Rectal smooth muscle tissue (tissue), 1 donor: Measurements from ENCODE around the gene ARHGAP8.

Experiments
- H3K27ac ChIP-seq: one replicate; pipeline ENCODE4 v1.7.0; 2013; ENCODE audit warnings: low read depth, low read length, inconsistent platforms
- H3K27me3 ChIP-seq: one replicate; pipeline ENCODE4 v1.7.0; 2013; ENCODE audit warnings: low read length; ENCODE audit not compliant: control insufficient read depth, insufficient read depth
- H3K36me3 ChIP-seq: one replicate; pipeline ENCODE4 v1.7.0; 2013; ENCODE audit warnings: low read length; ENCODE audit not compliant: control insufficient read depth, insufficient read depth
- H3K4me1 ChIP-seq: one replicate; pipeline ENCODE4 v1.7.0; 2013; ENCODE audit warnings: low read length; ENCODE audit not compliant: control insufficient read depth, insufficient read depth
- H3K4me3 ChIP-seq: one replicate; pipeline ENCODE4 v1.7.0; 2013; ENCODE audit warnings: low read length
- H3K9ac ChIP-seq: one replicate; pipeline ENCODE4 v1.7.0; 2013; ENCODE audit warnings: low read length

The ARHGAP8 gene

DNA sequence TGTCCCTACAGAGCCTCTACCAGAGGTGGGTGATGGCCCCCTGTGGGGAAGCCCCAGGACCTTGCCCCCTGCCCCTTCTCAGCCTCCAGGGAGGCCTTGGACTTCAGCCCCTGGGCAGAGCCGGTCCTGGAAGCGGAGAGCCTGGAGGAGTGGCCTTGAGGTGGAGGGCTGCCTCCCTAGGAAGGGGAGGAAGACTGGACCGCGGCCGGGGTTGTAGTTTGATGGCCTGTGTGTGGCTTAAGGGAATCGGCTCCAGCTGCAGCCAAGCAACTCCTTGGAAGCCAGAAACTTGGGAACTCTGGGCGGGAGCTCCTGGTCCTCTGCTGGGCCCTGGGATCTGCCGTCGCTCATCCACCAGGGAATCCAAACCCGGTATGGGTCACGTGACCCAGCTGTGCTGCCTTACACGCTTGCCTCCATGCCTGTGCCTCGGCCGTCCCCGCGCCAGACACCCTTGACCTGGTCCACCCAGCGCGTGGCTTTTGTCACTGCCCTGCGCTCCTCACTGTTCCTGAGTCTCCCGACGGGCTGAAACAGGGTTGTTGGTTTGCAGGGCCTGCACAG, 23.5 kb upstream of the ARHGAP8 start:
- H3K9ac ChIP-seq, result no peak overlapping the region
- H3K4me1 ChIP-seq, result peaks cover 8% of the 10 kb centered on the region
- H3K27ac ChIP-seq, result peak overlapping the region; percentile 37
- H3K36me3 ChIP-seq, result no peaks in the 10 kb centered on the region
- H3K27me3 ChIP-seq, result peaks cover 2% of the 10 kb centered on the region
- no peak overlapping the region for H3K4me3 ChIP-seq

DNA sequence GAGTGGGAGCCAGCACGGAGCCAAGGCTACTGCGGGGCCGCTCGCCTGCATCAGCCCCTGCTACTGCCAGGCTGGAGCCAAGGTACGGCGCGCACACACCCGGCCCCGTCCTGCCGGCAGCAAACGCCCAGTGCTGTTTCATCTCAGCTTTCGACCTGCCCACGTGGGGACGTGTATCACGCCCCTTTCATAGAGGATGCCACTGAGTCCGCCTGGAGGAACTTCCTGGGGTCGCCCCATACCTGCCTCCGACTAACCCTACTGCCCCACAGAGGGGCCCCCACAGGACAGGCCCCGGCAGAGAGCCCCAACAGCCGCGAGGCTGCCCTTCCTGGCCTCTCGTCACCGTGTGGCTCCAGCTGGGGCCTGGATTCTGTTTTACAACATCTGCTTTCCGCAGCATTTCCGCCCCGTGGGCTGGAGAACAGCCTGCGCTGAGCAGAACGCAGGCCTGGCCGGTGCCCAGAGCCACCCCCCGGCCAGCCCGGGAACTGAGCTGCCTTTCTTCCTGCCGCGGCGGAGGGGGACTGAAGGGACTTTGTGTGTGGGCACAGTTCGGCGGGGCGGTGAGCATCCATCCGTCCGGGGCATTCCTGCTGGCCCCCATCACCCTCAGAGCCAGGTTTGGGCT, 22.9 kb upstream of the ARHGAP8 start:
- Histone ChIP-seq H3K4me1 (peaks cover 8% of the 10 kb centered on the region), H3K4me3 (no peak overlapping the region), H3K9ac (no peak overlapping the region), H3K27ac (peak overlapping the region; percentile 37), H3K36me3 (no peaks in the 10 kb centered on the region), H3K27me3 (peaks cover 2% of the 10 kb centered on the region)

DNA sequence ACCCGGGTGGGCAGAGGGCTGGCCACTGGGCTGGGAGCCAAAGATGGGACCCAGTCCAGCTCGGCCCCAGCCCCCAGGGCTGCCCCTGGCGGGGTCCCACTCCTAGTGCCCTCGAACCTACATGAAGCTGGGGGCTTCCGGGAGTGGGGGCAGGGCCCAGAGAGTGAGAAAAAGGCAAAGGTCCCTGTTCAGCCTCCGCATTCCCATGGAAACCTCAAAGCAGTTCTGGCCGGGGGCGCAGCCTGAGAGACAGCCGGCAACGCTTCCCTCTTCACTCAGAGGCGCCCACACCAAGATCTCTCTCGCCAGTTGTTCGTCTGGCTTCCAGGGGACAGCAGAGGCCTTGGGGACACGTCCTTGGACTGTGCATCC, 22.4 kb upstream of the ARHGAP8 start:
- no peaks in the 10 kb centered on the region for H3K36me3 ChIP-seq

DNA sequence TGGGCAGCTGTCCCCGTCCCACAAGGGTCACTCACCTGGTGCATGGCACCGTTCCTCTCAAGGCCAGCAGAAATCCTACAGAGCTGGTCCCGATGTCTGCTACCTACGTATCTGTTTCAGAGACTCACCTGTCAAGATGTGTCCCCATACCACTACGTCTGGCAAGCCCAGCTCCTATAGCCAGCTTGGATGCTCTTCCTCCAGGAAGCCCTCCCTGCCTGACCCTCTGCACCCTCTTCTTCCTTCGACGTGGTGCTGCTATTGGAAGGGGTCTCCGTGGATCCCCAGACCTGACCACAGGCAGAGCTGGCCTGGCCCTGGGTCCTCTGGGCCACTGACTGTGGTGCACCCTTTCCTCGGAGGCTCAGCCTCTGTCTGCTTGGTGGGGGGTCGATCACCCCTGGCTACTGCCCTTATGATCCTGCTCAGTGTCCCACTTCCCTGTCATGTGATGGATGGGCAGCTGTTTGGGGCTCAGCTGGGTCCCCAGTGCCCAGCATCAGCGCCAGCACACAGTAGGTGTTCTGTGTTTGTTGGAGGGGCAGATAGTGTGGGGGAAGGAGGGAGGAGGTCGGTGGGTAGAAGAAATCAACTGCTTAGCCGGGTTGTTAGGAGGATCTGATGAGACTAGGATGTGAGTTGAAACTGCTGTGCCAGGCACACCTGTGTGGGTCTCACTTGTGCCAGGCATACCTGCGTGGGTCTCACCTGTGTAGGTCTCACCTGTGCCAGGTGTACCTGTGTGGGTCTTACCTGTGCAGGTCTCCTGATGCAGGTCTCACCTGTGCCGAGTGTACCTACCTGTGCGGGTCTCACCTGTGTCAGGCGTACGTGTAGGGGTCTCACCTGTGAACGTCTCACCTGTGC, 21.7 kb upstream of the ARHGAP8 start:
- Histone ChIP-seq H3K4me1 (peaks cover 8% of the 10 kb centered on the region), H3K36me3 (no peaks in the 10 kb centered on the region), H3K27ac (no peak overlapping the region), H3K27me3 (peaks cover 2% of the 10 kb centered on the region), H3K9ac (no peak overlapping the region), H3K4me3 (no peak overlapping the region)

More for the DNA sequence above, 22.4 kb upstream of the ARHGAP8 start:
- H3K4me3 ChIP-seq, result no peak overlapping the region
- peaks cover 2% of the 10 kb centered on the region for H3K27me3 ChIP-seq
- H3K27ac ChIP-seq, result peak overlapping the region; percentile 36
- H3K9ac ChIP-seq, result no peak overlapping the region
- H3K4me1 ChIP-seq, result peaks cover 8% of the 10 kb centered on the region

DNA sequence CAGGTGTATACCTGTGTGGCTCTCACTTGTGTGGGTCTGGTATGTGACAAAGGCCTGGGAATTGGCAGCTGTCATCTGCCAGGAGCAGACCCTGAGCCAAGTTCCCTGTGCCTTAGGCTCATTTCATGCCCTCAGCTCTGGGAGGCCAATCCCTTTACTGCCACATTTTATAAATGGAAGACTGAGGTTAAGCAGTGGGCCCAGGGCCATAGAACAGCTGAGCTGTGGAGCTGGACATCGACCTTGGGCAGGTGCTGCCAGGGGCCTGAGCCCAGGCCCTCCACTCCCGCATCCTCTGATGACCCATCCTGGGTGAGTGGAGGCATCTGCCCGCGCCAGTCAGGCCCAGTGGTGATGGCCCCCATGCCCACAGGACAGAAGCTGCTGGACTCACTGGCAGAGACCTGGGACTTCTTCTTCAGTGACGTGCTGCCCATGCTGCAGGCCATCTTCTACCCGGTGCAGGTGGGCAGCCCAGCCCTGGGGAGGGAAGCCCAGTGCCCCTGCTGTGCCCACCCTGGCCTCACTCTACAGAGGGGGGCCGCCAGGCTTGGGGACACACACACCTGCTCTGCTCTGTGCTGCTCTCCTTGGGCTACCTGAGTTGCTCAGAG, 20.9 kb upstream of the ARHGAP8 start:
- H3K4me1 ChIP-seq, result peaks cover 8% of the 10 kb centered on the region
- H3K36me3 ChIP-seq, result no peaks in the 10 kb centered on the region
- H3K27ac ChIP-seq, result no peak overlapping the region
- no peak overlapping the region for H3K4me3 ChIP-seq
- peaks cover 2% of the 10 kb centered on the region for H3K27me3 ChIP-seq
- no peak overlapping the region for H3K9ac ChIP-seq

DNA sequence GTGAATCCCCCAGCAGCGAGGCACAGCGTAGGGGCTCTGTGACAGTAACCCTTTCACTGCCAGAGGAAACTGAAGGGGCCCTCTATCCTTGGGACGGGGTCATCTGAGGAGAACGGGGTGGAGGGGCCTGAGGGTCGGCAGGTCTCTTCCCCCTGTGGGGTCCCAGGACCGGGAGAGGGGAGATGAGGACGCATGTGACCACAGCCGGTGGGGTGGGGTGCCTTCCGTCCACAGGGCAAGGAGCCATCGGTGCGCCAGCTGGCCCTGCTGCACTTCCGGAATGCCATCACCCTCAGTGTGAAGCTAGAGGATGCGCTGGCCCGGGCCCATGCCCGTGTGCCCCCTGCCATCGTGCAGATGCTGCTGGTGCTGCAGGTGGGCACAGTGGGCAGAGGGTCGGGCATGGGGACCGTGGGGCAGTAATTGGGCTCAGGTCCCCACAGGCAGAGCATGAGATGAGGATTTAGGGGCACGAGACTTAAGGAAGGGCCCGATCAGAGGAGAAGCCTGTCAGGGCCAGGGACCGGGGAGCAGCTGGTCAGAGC, 20.3 kb upstream of the ARHGAP8 start:
- Histone ChIP-seq H3K4me1 (peaks cover 8% of the 10 kb centered on the region), H3K27ac (no peak overlapping the region), H3K27me3 (peaks cover 2% of the 10 kb centered on the region), H3K36me3 (no peaks in the 10 kb centered on the region), H3K9ac (no peak overlapping the region), H3K4me3 (no peak overlapping the region)

DNA sequence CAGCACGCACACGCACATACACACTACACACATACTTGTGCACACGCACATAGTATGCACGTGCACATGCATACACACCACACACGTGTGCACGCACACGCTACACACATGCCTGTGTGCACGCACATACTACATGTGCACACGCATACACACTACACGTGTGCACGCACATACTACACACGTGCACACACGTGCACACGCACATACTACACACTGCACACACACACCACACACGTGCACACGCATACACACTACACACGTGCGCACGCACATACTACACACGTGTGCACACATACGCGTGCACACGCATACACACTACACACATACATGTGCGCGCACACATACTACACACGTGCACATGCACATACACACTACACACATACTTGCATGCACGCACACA, 19.7 kb upstream of the ARHGAP8 start:
- H3K4me3 ChIP-seq, result no peak overlapping the region
- H3K27me3 ChIP-seq, result peaks cover 4% of the 10 kb centered on the region
- no peaks in the 10 kb centered on the region for H3K36me3 ChIP-seq
- H3K4me1 ChIP-seq, result peaks cover 8% of the 10 kb centered on the region
- H3K9ac ChIP-seq, result no peak overlapping the region
- no peak overlapping the region for H3K27ac ChIP-seq

DNA sequence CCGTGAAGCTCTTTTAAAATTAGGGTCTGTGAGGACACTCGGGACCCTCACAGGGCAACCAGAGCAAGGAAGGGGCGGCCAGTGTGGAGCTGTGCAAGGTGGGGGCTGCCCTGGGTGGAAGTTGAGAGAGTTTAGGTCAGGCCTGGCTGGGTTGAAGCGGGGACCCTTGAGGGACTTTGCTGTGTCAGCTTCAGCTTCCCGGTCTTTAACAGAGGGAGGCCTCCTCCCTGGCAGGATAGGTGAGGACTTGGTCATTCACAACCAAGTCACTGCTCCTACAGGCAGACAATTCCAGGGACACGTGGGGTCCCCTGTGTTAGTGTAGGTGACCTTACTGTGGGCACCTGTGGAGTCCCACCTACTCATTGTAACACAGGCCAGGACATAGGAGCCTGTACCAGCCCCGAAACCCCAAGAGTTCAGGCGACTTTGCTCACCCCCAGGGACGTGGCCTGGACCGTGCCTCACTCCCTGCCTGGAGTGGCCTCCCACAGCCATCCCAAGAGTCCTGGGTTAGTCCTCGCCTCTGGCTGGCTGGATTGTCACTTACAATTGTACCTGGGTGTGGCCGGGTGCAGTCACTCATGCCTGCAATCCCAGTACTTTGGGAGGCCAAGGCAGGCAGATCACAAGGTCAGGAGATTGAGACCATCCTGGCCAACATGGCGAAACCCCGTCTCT, 18.8 kb upstream of the ARHGAP8 start:
- Histone ChIP-seq H3K4me1 (peaks cover 8% of the 10 kb centered on the region), H3K27me3 (peaks cover 4% of the 10 kb centered on the region), H3K9ac (no peak overlapping the region), H3K4me3 (no peak overlapping the region), H3K27ac (no peak overlapping the region), H3K36me3 (no peaks in the 10 kb centered on the region)

DNA sequence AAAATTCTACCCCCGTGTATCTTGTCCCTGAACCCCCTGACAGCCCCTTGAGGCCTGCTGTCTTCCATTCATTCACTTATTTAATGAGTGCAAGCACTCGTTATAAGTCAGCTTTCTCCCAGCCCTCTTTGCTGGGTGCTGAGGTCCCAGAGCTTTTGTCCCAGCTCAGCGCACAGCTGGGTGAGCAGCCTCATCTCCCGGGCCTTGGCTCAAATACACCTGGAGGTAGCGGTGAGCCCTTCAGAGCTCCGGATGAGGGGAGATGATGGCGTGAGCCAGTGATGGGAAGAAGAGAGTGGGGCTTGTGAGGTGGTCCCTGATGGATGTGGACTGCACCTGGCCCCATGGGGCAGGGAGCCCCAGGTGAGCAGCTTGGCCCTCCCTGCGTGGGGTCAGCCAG, 18.1 kb upstream of the ARHGAP8 start:
- Histone ChIP-seq H3K4me1 (peaks cover 6% of the 10 kb centered on the region), H3K4me3 (no peak overlapping the region), H3K27me3 (peaks cover 4% of the 10 kb centered on the region), H3K27ac (no peak overlapping the region), H3K9ac (no peak overlapping the region), H3K36me3 (no peaks in the 10 kb centered on the region)

DNA sequence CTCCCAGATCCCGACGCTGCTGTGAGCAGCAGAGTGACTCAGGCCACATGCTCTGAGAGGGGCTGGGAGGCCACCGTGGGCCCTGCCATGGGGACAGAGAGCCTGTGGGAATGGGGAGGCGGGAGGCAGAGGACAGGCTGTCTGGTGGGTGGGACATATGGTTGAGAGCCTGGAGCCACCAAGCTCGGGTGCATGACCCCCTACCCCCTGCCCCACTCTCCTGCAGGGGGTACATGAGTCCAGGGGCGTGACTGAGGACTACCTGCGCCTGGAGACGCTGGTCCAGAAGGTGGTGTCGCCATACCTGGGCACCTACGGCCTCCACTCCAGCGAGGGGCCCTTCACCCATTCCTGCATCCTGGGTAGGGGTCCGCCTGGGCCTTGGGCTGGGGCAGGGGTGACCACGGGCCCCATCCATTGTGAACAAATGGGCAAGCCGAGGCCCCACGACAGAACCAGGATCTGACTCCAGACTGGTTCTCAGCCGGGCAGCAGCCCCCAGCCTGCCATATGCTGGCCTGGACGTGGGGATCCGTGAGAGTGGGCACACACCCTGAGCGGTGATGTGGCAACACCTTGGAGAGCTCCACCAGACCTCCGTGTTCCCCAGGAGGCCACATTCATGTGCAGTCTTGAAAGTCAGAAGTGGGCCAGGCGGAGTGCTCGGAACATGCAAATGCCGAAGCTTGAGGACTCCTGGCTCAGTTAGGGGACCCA, 17.4 kb upstream of the ARHGAP8 start:
- Histone ChIP-seq H3K36me3 (no peaks in the 10 kb centered on the region), H3K9ac (no peak overlapping the region), H3K4me1 (no peaks in the 10 kb centered on the region), H3K27me3 (peaks cover 4% of the 10 kb centered on the region), H3K27ac (no peak overlapping the region), H3K4me3 (no peak overlapping the region)

DNA sequence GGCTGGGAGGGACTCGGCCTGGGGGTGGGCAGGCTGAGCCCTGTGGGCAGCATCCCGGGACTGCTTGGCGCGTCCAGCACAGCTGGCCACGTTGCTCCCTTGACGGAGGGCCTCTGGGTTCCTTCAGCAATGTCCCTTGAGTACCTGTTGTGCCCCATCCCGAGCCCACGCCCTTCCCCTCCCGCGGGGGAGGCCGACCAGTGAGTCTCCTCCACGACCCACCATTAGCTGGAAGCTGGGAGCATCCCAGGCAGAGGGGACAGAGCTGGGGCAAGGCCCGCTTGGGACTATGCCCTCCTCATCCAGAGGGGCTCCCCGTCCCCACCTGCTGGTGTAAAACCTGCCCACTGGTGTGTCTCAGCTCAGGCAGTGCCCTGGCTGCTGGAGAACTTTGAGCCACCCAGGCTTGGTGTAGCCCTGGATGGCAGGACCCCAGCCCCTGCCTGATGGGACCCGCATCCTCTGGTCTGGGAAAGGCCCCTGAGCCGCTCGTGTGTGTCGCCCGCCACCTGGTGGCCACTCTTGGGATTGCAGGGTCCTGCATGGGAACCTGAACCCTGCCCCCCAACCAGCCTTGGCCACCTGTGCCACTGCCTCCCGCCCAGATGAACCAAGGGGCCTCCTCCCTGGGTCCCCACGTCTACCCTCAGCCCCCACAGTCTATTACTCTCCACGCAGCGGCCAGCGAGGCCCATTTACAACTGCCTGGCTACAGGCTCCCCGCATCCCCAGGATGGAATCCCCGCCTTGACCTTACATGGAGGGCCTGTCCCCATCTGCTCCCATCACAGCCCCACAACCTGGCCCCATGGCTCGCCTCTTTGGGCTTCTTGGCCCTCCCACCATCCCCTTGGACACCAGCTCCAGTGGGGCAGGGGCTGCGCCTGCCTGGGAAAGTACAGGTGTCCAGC, 16.6 kb upstream of the ARHGAP8 start:
- H3K27me3 ChIP-seq, result peaks cover 2% of the 10 kb centered on the region
- H3K9ac ChIP-seq, result no peak overlapping the region

More for the DNA sequence above, 16.6 kb upstream of the ARHGAP8 start:
- no peaks in the 10 kb centered on the region for H3K4me1 ChIP-seq
- H3K4me3 ChIP-seq, result no peak overlapping the region
- no peak overlapping the region for H3K27ac ChIP-seq
- H3K36me3 ChIP-seq, result no peaks in the 10 kb centered on the region
